CD14-positive monocyte (primary cell): Measurements from ENCODE around the gene TOMM40L. TPM values are rescaled to one million over a fixed set of nuclear protein-coding genes. Genes with fewer than 3 reads are reported as not detected.
A peak's percentile ranks its signal among the peaks of the same experiment; 100 is the strongest.

Experiments
- DNase-seq, 3 donors: peaks; one replicate each; pipeline ENCODE4 v3.0.0-alpha.2; 2011 to 2022
- H2AFZ ChIP-seq: 2 replicates; pipeline ENCODE4 v1.6.0; 2012; ENCODE audit warnings: mild to moderate bottlenecking, low read depth, low read length, inconsistent platforms; ENCODE audit not compliant: insufficient read depth, poor library complexity, severe bottlenecking
- H3K27ac ChIP-seq, 2 donors: 1 replicate in 1 of 2; 2 replicates in 1 of 2; pipeline ENCODE4 v1.5.1; 2012 to 2013; ENCODE audit warnings: low read length in 2 of 2, control low read depth in 1 of 2, inconsistent platforms in 1 of 2, low read depth in 1 of 2, mild to moderate bottlenecking in 1 of 2
- H3K27me3 ChIP-seq, 2 donors: one replicate each; pipeline versions ENCODE4 v1.6.0 to v1.6.1; 2011 to 2013; ENCODE audit warnings: low read length in 2 of 2; ENCODE audit not compliant: control insufficient read depth in 2 of 2, insufficient read depth in 2 of 2
- H3K36me3 ChIP-seq, 2 donors: replicated peaks in 1 of 2; 1 replicate in 1 of 2; 2 replicates in 1 of 2; pipeline versions ENCODE4 v1.5.1 to v1.6.1; 2012 to 2013; ENCODE audit warnings: low read length in 2 of 2, control low read depth in 1 of 2, inconsistent platforms in 1 of 2, mild to moderate bottlenecking in 1 of 2; ENCODE audit not compliant: insufficient read depth in 2 of 2, control insufficient read depth in 1 of 2
- H3K4me1 ChIP-seq, 2 donors: 1 replicate in 1 of 2; 2 replicates in 1 of 2; pipeline versions ENCODE4 v1.5.1 to v1.6.1; 2012 to 2013; ENCODE audit warnings: low read length in 2 of 2, control low read depth in 1 of 2, inconsistent platforms in 1 of 2, mild to moderate bottlenecking in 1 of 2, moderate library complexity in 1 of 2; ENCODE audit not compliant: insufficient read depth in 2 of 2, control insufficient read depth in 1 of 2
- H3K4me2 ChIP-seq: replicated peaks from 2 replicates; pipeline ENCODE3; 2012; ENCODE audit warnings: low read length, moderate library complexity, mild to moderate bottlenecking; ENCODE audit not compliant: poor library complexity, severe bottlenecking; ENCODE audit errors: extremely low read depth
- H3K4me3 ChIP-seq, 3 experiments: fragments of 200-600 bp in 1 of 3; sonication (generic) in 1 of 3; replicated peaks in 1 of 3; 1 replicate in 2 of 3; 2 replicates in 1 of 3; pipeline ENCODE4 v1.5.1; 2011 to 2013; ENCODE audit warnings: low read length in 3 of 3, mild to moderate bottlenecking in 3 of 3, control low read depth in 2 of 3, low read depth in 2 of 3, inconsistent platforms in 1 of 3, moderate library complexity in 1 of 3
- H3K79me2 ChIP-seq: 2 replicates; pipeline ENCODE4 v1.6.0; 2012; ENCODE audit warnings: mild to moderate bottlenecking, control low read depth, inconsistent platforms, low read length, moderate library complexity; ENCODE audit not compliant: insufficient read depth
- H3K9ac ChIP-seq: 2 replicates; pipeline ENCODE4 v1.6.0; 2017; ENCODE audit warnings: low read length, mild to moderate bottlenecking; ENCODE audit not compliant: insufficient read depth, poor library complexity, severe bottlenecking
- H3K9me3 ChIP-seq, 2 donors: replicated peaks in 1 of 2; 1 replicate in 1 of 2; 2 replicates in 1 of 2; pipeline versions ENCODE4 v1.5.1 to v1.6.1; 2012 to 2013; ENCODE audit warnings: low read length in 2 of 2, control low read depth in 1 of 2; ENCODE audit not compliant: control insufficient read depth in 1 of 2, insufficient read depth in 1 of 2
- H4K20me1 ChIP-seq: 2 replicates; pipeline ENCODE4 v1.6.0; 2012; ENCODE audit warnings: mild to moderate bottlenecking, low read length, control low read depth, moderate library complexity; ENCODE audit not compliant: insufficient read depth
- H3K27ac Mint-ChIP-seq, 7 donors: one replicate each; pipeline ENCODE4 v1.8.0; 2020; ENCODE audit warnings: mild to moderate bottlenecking in 7 of 7, mixed read lengths in 7 of 7, moderate library complexity in 6 of 7, inconsistent platforms in 2 of 7
- H3K27me3 Mint-ChIP-seq, 3 donors: one replicate each; pipeline ENCODE4 v1.8.0; 2021 to 2022; ENCODE audit warnings: low read depth in 3 of 3, mild to moderate bottlenecking in 3 of 3, mixed read lengths in 3 of 3, moderate library complexity in 3 of 3, inconsistent platforms in 1 of 3
- H3K36me3 Mint-ChIP-seq, 2 donors: one replicate each; pipeline ENCODE4 v1.8.0; 2020; ENCODE audit warnings: mixed read lengths in 2 of 2, inconsistent platforms in 1 of 2, mild to moderate bottlenecking in 1 of 2
- H3K4me1 Mint-ChIP-seq: one replicate; pipeline ENCODE4 v1.8.0; 2020; ENCODE audit warnings: mild to moderate bottlenecking, mixed read lengths
- H3K4me3 Mint-ChIP-seq, 2 donors: one replicate each; pipeline ENCODE4 v1.8.0; 2020; ENCODE audit warnings: mild to moderate bottlenecking in 2 of 2, mixed read lengths in 2 of 2, moderate library complexity in 1 of 2
- H3K9me3 Mint-ChIP-seq, 7 donors: one replicate each; pipeline ENCODE4 v1.8.0; 2020 to 2022; ENCODE audit warnings: mixed read lengths in 7 of 7, mild to moderate bottlenecking in 6 of 7, moderate library complexity in 6 of 7, inconsistent platforms in 2 of 7
- WGBS: methylation state at CpG from one replicate; pipeline ENCODE4 v1.1.5; 2013; ENCODE audit warnings: missing lambda C conversion rate; ENCODE audit not compliant: insufficient coverage; 5-methylcytosine and 5-hydroxymethylcytosine counted together
- intact Hi-C, 2 donors: fragments of 100-400 bp; cut with micrococcal nuclease; formaldehyde crosslinking; loops; one replicate each; pipeline versions ENCODE4 v1.15.0 to v1.15.1; 2023
- polyA plus RNA-seq, 3 donors: library from polyadenylated mRNA; depleted of rRNA in 1 of 3; unstranded in 2 of 3; stranded (reverse) in 1 of 3; fragments of 300-500 nt in 2 of 3; fragments of >200 nt in 1 of 3; fragmentation: Illumina TruSeq in 2 of 3; gene quantifications; 1 replicate in 2 of 3; 2 replicates in 1 of 3; pipeline ENCODE4 v1.2.3, GENCODE V29; 2012 to 2021
- TF ChIP-seq, protein P1 (sequence below): fragments of 200-600 bp; IDR thresholded peaks from one replicate; pipeline ENCODE4 v1.8.0; 2022; ENCODE audit warnings: antibody characterized with exemption, mild to moderate bottlenecking

Gene TOMM40L
- polyA plus RNA-seq, 3 donors = 3.8 to 31.5 (median 5.2) TPM

DNA sequence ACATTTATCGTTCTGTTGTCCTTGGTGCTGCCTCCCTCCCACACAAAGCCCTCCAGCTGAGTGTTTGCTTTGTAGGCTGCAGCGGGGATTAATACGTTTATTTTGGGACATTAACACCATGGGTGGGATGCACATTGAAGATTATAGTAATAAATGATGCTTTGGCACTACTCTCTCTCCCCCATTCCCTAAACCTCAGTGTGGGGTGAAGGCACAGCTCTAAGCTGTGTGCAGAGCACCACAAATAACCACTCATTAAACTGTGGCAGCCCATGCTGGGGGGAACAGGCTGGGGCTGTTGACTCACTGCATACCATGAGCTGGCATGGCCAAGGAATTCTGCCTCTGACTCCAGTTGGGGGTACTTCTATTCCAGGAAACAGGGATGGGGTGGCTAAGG, 40.3 kb downstream of the TOMM40L start:
- H3K36me3 Mint-ChIP-seq = no peaks in the 10 kb centered on the region
- no peak overlapping the region for H3K27ac ChIP-seq
- no peak overlapping the region for H3K4me2 ChIP-seq
- H2AFZ ChIP-seq = no peak overlapping the region
- no peaks in the 10 kb centered on the region for H3K9me3 ChIP-seq
- H4K20me1 ChIP-seq = no peaks in the 10 kb centered on the region
- peaks cover 9 to 16% (median 12%) of the 10 kb centered on the region in 3 donors for H3K27me3 Mint-ChIP-seq
- H3K79me2 ChIP-seq = no peaks in the 10 kb centered on the region
- H3K27ac Mint-ChIP-seq = peak overlapping the region in 1 of 7 donors; percentile 48
- H3K4me1 ChIP-seq = peaks cover 12 to 16% of the 10 kb centered on the region in 2 donors
- no peak overlapping the region for H3K9ac ChIP-seq
- H3K4me3 ChIP-seq = no peak overlapping the region
- H3K4me1 Mint-ChIP-seq = peaks cover 12% of the 10 kb centered on the region
- DNase-seq = no peak
- TF ChIP-seq, protein P1, sequence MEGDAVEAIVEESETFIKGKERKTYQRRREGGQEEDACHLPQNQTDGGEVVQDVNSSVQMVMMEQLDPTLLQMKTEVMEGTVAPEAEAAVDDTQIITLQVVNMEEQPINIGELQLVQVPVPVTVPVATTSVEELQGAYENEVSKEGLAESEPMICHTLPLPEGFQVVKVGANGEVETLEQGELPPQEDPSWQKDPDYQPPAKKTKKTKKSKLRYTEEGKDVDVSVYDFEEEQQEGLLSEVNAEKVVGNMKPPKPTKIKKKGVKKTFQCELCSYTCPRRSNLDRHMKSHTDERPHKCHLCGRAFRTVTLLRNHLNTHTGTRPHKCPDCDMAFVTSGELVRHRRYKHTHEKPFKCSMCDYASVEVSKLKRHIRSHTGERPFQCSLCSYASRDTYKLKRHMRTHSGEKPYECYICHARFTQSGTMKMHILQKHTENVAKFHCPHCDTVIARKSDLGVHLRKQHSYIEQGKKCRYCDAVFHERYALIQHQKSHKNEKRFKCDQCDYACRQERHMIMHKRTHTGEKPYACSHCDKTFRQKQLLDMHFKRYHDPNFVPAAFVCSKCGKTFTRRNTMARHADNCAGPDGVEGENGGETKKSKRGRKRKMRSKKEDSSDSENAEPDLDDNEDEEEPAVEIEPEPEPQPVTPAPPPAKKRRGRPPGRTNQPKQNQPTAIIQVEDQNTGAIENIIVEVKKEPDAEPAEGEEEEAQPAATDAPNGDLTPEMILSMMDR = no peak
- no peak overlapping the region for H3K4me3 Mint-ChIP-seq
- WGBS = 100% methylated on average over 1 of the region's 3 CpGs
- H3K27me3 ChIP-seq = peaks cover 3 to 8% of the 10 kb centered on the region in 2 donors
- intact Hi-C loops = no loop called here
- H3K36me3 ChIP-seq = no peaks in the 10 kb centered on the region
- H3K9me3 Mint-ChIP-seq = peaks cover 0 to 3% (median 0%) of the 10 kb centered on the region in 7 donors

DNA sequence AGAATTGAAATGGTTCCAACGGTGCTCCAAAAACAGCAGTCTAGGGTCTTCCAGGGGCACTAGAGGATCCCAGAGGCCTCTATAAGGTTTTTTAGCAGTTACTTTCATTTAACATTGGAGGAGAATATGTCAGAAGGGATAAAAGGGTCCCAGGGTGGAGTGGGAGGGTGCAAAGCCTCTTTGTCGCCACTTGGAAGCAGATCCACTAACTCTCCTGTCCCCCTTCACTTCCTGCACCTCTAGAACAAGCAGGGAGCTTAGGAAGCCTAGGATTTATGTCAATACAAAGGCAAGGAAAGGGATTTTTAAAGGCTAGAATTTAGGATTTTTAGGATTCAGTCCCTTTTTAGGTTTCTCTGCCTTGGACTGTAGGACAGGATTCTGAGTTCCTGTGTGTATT, 41.0 kb downstream of the TOMM40L start:
- Mint-ChIP-seq H3K27ac (no peak overlapping the region), H3K9me3 (peaks cover 0 to 3% (median 0%) of the 10 kb centered on the region in 7 donors), H3K4me1 (peaks cover 10% of the 10 kb centered on the region), H3K36me3 (no peaks in the 10 kb centered on the region), H3K4me3 (no peak overlapping the region), H3K27me3 (peaks cover 3 to 10% (median 10%) of the 10 kb centered on the region in 3 donors)
- no peak for DNase-seq
- no peaks in the 10 kb centered on the region for H3K9me3 ChIP-seq
- H3K4me3 ChIP-seq = no peak overlapping the region
- H2AFZ ChIP-seq = no peak overlapping the region
- no peak overlapping the region for H3K4me2 ChIP-seq
- intact Hi-C loops = no loop called here
- H3K9ac ChIP-seq = no peak overlapping the region
- peaks cover 0 to 2% of the 10 kb centered on the region in 2 donors for H3K27me3 ChIP-seq
- H4K20me1 ChIP-seq = no peaks in the 10 kb centered on the region
- no peaks in the 10 kb centered on the region for H3K79me2 ChIP-seq
- 100% methylated on average over 1 of the region's 2 CpGs for WGBS
- no peaks in the 10 kb centered on the region for H3K36me3 ChIP-seq
- peaks cover 12 to 16% of the 10 kb centered on the region in 2 donors for H3K4me1 ChIP-seq
- H3K27ac ChIP-seq = no peak overlapping the region
- TF ChIP-seq, protein P1 = no peak
